Stimulated activated CD8-positive, alpha-beta memory T cell treated with anti-CD3 and anti-CD28 coated beads, Interleukin-7, amount 100 ng/mL, for 48 hours (primary cell): Measurements from ENCODE around the gene EDDM3A.

Experiments
- DNase-seq, 2 donors: peaks; one replicate each; pipeline ENCODE4 v3.0.0-alpha.2; 2020; ENCODE audit warnings: low read depth in 1 of 2; ENCODE audit errors: extremely low read depth in 1 of 2

The EDDM3A gene

GRCh38 chr14:20782280-20782890, 36.7 kb downstream of the EDDM3A start:
- no peak for DNase-seq

GRCh38 chr14:20787025-20787424, 41.3 kb downstream of the EDDM3A start:
- no peak for DNase-seq

- DNase-seq = no peak
Observed at GRCh38 chr14:20789230-20789813, 43.6 kb downstream of the EDDM3A start.

- DNase-seq = no peak
Observed at GRCh38 chr14:20790464-20791116, 44.9 kb downstream of the EDDM3A start.

- DNase-seq = no peak
Observed at GRCh38 chr14:20791187-20791586, 45.5 kb downstream of the EDDM3A start.

GRCh38 chr14:20791597-20791996, 45.9 kb downstream of the EDDM3A start:
- no peak for DNase-seq

- no peak for DNase-seq
Observed at GRCh38 chr14:20792556-20792955, 46.9 kb downstream of the EDDM3A start.

- DNase-seq = no peak
Observed at GRCh38 chr14:20794644-20795369, 49.1 kb downstream of the EDDM3A start.

GRCh38 chr14:20797164-20797563, 51.5 kb downstream of the EDDM3A start:
- DNase-seq = no peak
